Stimulated activated CD8-positive, alpha-beta memory T cell treated with anti-CD3 and anti-CD28 coated beads, Interleukin-12 subunit alpha, Interleukin-12 subunit beta, amount 100 ng/mL, for 4 hours (primary cell): ENCODE measurements around the gene CFAP61.
"Not testable (repeated sequence)": the region's sequence is repeated elsewhere in the genome, so short reads cannot be mapped to it uniquely, and the experiment has no call there.

Source experiments
- DNase-seq: peaks from one replicate; pipeline ENCODE4 v3.0.0-alpha.2; 2020; ENCODE audit warnings: low read depth

The CFAP61 gene

DNA sequence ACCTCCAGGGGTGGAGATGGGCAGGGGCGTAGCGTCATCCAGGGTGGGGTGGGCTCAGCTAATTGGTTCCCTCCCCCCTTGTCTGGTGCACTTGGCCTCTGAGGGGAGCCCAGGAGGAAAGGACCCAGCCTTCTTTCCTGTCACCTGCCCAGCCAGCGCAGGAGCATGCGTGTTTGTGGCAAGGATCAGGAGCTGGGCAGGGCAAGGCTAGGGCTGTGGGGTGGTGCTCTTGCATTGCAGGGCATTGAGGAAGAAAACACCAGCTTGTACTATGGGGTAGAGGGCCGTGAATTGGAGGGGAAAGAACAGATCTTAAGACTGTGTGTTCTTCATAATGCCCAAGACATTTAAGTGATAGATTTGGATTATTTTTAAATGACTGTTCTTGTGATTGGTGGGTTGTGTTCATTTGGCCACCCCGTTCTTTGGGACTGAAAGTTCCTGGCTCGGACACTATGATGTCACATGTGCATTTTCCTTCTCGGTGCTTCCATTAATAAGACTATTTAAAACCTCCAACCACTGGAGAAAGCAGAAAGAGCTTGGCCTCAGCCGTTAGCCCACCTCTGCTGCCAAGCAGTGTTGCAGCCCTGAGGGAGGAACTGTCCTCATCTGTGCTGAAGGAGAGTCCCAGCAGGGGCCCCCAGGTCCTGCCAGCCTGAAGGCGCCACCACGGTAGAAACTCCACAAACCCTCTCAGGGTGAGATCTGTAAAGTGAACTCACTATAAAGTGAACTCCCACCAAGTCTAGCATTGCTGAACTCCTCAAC is 179.4 kb downstream of the CFAP61 start:
- no peak for DNase-seq

DNA sequence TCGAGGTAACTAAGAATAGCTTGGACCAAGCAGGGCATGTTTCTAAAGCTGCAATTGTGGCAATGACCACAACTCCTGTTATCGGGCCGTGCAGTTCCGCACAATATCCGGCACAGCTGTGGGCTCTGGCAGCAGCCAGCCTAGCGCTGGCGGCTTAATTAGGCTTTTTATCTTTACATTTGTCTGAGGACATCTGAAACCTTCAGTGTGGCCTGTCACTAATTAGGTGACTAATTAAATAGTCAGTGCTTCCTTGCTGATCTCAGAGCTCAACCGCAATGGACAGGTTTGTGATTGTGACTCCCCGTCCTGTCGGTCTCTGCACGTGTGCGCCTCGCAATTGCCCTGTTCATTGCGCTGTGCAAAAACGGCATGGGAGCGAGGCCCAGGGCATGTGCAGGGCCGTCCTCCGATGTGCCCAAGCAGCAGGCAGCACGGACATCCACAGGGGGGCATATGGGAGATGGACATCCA is 180.7 kb downstream of the CFAP61 start:
- DNase-seq, result no peak

DNA sequence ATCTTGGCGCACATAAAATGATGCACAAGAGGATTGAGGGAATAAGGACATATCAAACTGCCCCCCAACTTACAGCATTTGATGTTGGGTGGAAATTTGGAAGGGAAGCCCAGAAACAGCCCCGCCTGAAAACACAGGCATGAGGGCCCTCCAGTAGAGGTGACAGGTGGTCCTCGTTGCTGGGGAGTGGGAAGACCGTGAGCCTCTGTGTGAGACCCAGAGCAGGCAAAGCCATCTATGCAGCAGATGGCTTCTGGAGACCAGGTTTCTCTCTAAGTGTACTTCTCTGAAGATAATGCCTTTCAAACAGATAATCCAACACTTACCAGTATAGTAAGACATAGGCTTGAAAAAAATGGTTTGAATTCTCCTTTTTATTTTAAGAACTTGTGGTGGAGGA is 183.3 kb downstream of the CFAP61 start:
- DNase-seq, result no peak

DNA sequence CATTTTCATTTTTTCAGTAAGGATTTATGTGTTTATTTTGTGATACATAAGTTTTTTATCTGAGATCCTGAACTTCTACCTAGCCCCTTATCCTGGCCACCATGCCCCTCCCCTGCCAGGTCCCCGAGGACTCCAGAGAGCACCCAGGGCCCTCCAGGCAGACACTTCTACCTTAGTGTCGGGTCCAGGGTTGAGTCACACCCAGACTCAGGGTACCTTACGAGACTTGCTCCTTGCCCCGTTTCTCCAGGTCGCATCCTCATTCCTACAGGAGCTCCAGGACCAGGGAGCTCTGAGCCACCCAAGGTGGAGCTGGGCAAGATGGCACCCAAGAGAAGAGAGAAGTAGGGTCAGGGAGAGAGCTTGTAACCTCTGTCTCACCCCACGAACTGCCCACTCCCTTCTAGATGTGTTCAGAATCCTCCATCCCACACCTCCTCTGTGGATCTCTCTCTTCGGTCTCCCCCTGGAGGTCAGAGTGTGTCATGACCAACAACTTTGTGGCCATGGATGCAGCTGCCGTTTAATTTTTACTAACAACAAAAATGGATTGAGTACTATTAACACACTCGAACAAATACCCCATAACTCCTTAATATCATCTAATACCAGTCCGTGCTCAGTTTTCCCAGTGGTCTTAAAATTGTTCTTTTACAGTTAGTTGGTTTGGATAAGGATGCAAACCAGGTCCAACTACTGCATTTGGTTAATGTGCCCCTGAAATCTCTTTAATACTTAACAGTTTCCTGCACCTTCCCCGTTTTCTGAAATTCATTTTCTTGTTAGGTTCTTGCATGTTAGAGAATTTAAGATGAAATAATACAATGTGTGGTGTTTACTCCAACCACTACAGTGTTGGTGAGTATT is 185.0 kb downstream of the CFAP61 start:
- no peak for DNase-seq

DNA sequence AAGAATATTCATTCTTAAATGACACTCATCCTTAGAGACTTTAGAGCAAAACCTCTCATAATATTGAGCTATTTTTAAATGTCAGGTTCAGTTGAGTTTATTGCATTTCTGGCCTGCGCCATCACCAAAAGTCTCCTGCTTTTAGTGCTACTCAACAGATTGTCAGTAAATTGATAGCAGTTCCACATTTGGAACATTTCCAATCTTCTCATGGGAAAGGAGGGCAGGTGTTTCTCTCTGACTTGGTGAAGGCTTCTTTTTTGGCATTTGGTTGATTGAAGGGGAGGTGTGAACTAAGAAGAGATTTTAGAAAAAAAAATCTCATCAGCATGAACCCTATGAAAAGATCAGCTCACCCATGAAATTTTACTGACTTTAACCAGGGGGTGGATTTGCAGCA is 189.6 kb downstream of the CFAP61 start:
- DNase-seq, result no peak

DNA sequence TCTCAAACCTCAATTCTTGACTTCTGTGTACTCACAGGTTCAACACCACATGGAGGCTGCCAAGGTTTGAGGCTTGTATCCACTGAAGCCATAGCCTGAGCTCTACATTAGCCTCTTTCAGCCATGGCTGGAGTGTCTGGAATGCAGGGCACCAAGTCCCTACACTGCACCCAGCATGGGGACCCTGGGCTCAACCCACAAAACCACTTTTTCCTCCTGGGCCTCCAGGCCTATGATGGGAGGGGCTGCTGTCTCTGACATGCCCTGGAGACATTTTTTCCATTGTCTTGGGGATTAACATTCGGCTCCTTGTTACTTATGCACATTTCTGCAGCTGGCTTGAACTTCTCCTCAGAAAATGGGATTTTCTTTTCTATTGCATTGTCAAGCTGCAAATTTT is 192.1 kb downstream of the CFAP61 start:
- not testable (repeated sequence) for DNase-seq

DNA sequence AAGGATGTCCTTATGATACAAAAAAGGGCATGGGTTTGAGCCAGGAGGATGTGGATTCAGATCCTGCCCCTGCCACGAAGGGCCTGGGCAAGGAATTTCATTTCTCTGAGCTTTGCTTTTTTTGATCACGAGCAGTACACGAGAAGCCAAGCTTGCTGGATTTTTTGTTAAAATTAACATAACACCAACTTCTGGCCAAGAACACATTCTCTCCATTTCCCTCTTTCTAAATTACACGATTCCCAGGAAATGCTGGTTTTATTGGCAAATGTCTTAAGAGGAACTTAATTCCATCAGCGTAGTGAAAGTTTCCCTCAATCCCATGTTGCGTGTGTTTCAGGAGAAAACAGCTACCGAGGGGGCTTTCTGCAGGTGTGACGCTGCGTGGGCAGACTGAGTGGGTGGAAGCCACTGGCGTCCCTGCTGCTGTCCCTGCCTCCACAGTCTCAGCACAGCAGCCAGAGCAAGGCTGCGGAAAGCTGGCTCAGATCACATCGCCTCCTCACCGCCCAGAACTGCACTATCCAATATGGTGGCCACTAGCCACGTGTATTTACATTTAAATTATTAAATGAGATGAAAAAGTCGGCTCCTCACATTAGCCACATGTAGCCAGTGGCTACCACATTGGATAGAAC is 194.8 kb downstream of the CFAP61 start:
- no peak for DNase-seq

DNA sequence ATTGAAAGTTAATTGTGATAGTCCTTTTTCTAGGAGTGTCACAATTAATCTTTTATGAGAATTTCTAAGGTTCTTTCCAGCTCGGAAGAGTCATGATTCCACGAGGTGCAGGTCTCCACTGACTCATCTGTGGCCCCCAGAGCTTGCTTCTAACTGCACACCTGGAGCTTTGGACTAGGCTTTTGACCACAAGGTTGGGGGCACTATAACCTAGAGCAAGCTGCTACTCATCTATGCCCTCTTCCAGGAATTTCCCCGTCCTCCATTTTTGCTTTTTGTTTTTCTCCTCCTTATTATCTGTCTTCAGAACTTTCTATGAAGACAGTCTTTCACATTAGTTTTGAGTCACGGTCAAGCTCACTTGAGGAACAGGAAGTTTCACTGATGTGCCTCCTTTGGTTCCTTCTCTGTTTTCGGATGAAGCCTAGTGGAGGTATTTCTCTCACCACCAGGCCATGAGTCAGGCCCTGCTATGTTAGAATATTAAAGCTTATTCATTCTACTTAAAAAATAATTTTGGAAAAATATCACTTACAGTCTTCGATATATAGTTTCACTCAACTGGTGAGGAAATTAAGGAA is 196.4 kb downstream of the CFAP61 start:
- DNase-seq, result no peak

DNA sequence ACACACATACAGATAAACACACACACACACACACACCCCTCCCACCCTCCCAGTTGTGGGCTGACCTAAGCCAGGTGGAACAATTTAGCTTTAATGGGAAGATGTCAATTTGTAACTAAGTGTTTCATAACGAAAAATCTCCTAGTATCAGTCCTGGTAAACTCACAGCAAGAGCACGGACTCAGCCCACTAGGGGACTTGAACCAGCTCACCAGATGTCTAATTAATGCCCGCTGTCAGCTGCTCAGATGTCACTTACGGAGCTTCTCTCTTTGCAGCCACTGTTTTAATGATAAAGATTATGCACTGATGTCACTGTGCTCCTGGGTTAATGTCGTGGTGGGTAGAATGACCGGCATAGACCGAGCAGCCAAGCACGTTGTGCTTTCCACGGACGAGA is 199.0 kb downstream of the CFAP61 start:
- DNase-seq, result no peak

DNA sequence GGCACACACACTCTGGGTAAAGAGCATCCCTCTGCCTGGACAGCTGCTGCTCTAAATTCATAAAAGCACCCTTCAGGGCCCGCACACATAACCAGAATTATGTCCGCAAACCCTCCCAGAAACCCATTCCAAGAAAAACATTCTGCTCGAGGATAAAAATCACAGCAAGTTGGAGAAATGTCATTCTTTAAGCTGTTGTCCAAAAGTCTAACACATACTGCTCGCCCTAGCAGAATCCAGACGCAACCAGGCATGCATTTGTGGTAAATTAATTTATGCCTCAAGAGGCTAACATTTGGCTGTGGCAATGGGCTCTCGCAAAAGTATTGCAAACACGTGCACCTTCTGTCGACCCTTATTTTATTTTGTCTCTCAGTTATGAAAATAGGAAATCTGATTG is 199.5 kb downstream of the CFAP61 start:
- DNase-seq, result no peak

DNA sequence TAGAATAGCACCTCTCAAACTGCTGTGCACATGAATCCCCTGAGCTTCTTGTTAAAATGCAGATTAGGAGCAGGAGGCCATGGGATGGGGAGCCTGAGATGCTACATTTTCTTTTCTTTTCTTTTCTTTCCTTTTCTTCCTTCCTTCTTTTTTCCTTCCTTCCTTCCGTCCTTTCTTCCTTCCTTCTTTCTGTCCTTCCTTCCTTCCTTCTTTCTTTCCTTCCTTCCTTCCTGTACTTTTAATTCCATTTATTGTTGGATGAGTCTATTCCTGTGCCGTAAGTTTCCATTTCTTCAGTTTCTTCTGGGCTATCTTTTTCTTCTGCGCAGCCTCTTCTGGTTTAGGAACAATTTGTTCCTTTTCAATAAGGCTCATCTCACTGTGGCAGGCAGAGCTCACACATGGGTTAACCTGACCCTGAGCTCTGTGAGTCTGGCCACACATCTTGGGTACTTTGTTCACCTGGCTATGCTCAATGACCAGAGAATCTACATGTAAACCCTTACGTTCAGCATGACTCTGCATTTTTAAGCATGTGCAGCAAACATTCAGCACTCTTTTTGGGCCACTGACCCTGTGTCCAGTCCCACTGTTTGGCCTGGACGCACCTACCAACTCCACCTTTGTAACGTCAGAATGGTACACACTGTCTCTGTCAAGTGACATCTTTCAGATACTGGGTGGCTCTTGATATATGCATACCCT is 200.9 kb downstream of the CFAP61 start:
- no peak for DNase-seq

DNA sequence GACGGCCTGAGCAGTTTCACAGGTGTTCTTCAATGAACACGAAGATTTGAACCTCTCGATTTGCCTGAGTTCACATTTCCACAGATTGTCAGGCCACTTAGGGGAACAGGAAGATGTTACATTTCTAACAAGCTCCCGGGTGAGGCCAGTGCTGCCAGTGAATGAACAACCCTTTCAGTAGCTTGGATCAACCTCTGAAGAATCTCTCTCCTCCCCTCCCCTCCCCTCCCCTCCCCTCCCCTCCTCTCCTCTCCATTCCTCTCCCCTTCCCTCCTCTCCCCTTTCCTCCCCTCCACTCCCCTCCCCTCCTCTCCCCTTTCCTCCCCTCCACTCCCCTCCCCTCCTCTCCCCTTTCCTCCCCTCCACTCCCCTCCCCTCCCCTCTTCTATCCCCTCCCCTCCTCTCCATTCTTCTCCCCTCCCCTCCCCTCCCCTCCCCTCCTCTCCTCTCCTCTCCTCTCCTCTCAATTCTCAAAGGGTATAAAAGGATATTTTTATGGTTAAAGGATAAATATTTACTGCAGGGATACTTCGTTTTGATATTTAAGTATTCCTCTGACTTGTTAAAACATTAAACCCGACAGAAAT is 201.5 kb downstream of the CFAP61 start:
- DNase-seq, result no peak

DNA sequence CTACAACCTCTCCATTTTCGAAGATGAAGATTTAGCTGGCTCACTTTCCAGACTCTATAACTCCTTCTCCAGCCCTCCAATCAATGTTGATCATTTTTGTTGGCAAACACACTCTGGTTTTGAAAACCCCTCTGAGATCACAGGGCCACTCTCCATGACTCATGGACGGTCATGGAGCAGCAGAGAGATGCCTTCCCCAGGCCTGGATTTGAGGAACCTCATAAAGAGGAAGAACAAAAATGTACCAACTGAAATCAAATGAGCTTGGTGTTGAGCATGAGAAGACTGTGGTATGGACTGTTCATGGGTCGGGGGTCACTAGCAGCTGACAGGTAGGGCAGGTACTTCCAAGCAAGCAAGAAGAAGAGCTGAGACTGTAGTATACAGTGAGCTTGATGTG is 202.8 kb downstream of the CFAP61 start:
- DNase-seq, result no peak

DNA sequence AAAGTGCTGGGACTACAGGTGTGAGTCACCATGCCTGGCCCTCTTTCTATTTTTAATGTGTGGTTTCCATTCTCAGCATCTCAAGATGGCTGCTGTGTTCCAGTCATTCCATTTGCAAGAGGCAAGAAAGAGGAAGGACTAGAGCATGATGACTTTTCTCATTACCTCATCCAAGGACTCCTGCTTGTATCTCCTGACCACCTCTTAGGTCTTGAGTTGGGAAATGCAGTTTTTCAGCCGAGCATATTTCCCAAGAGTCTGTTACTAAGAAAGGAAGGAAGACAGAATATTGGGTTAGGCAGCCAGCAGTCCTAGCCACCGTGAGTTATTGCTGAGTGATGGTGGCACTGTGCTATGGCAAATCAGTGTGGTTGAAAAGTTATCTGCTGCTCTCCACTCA is 207.2 kb downstream of the CFAP61 start:
- DNase-seq, result no peak

DNA sequence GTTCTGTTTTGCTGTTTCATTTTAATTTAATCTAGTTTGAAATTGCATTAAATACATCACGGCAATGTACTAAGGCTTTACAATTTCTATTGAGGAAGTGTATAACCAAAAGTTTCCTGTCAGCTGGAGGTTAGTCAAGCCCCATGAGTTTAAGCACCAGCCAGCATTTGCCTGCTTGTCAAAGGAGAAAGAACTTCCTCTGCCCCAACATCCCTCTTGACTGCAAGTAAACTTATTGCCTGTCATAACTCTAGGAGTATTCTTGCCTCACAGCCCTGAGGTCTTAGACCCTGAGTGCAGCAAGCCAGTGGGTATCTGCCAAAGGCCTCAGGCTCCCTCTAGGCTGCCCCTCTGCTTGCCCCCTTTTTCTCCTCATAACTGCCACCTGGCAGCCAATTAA is 208.8 kb downstream of the CFAP61 start:
- no peak for DNase-seq

DNA sequence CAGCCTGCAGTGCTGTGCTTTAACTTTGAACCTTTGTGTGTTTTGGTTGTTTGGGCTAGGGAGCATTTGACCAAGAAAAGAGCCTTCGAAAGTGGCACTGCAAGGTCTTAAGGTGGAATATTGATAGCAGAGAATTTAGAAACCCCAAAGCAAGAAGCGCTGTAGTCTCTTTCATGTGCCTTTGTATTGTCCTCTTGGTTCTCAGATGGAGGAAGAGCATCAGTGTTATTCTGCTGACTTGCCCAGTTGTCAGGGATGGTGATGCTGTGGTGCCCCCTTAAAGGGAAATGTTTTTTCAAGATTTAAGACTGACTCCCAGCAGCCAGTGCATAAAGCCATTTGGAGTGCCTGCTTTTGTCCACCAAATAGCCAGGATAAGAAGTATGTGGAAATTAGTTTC is 212.9 kb downstream of the CFAP61 start:
- no peak for DNase-seq

DNA sequence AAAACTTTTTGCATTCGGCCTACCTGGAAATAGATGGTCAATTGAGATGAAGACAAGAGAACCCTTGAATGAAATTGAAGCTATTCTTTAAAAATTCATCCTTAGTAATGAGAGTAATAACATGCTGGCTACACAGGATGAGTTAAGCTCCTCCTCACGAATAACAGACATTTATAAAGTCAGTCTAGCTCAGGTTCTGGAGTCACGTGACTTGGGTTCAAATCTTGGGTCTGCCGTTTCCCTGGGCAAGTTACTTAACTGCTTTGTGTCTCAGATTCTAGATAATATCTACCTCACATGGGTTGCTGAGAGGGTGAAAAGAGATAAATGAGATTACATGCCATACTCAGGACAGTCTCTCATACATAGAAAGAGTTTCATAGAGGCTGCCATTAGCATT is 214.2 kb downstream of the CFAP61 start:
- no peak for DNase-seq

DNA sequence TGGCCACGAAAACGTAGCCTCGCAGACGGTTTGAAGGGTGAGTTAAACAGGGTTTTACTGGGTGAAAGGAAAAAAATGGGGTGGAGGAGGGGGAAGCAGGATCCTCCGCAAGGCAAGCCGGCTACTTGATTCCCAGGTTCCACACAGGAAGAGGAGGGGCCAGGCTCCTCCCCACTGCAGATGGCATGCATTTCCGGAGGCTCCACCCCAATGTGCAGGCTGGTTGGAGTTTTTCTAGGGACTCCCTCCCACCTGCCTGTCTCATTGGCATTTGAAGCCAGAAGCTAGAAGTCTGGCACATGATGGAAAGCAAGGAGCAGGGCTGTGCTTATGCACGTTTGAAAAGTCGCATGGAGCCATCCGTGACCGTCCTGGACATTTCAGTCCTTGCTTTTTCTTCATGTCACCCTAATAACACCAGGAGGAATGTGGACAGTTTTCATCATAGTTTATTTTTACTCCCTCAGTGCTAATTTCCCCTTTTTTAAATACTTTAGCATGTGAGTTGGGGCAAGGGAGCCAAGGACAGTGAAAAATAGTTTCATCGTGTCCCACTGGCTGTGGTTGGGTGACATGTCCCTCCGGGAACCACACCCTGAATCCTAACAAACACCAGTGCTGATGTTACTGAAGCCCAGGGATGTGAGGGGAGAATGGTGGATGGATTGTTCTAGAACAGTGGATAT is 215.5 kb downstream of the CFAP61 start:
- no peak for DNase-seq

DNA sequence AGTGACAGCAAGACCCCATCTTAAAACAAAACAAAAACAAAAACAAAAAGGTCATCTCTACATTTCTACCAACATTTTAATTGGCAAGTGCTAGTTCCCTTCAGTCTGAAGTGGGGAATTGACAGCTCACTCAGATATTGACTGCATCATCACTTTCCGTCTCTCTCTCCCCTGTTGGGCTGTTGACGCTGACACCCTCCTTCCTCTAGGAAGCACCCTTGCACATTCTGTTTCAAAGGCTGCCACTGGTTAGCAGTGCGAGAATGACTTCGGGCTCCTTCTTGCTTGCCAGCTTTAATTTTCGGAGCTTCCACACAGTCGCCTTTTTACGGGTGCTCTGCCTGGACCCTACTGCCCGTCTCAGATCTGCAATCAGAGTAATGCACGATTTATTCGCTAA is 218.9 kb downstream of the CFAP61 start:
- no peak for DNase-seq

DNA sequence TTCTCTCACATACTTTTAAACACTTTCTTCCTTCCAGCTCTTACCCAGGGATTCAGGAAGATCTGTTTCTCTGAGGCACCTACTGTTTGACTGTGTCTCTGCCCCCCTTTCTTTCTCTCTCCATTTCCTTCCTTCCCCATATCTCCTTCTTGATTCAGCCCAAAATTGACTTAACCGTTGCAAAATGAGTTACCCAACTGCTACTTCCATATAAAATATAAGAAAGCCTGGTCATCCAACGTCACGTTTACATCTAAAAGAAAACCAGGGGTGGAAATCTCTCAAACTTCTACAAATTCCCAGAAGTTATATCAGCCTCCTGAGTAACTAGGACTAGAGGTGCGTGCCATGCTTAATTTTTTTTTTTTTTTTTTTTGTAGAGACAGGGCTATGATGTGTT is 220.4 kb downstream of the CFAP61 start:
- no peak for DNase-seq

DNA sequence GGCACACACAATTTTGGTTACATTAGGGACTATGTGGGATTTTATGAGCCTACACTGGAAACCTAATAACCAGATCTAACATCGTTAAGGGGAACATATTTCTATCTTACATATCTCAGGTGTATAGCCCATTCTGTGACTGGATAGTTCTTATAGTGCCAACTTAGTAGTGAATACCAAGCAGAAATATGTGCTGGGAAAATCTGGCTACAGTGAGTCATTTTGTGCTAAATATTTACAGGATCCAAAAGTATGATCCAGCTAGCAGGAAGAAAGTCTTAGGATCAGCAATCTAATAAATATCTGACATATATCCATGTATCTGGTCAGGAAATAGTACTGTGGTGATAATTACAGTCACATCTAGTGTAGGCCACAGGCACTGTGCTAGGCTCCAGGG is 221.0 kb downstream of the CFAP61 start:
- no peak for DNase-seq
